Measurements from ENCODE around the gene EYA4.

Gene EYA4

GRCh38 chr6:133337308-133337707 is 96.2 kb downstream of the EYA4 start:
- peak; percentile 41 for DNase-seq (ENCODE audit: low read depth)
- H3K4me3 ChIP-seq (ENCODE audit: low read depth, low read length), result no peak overlapping the region

DNA sequence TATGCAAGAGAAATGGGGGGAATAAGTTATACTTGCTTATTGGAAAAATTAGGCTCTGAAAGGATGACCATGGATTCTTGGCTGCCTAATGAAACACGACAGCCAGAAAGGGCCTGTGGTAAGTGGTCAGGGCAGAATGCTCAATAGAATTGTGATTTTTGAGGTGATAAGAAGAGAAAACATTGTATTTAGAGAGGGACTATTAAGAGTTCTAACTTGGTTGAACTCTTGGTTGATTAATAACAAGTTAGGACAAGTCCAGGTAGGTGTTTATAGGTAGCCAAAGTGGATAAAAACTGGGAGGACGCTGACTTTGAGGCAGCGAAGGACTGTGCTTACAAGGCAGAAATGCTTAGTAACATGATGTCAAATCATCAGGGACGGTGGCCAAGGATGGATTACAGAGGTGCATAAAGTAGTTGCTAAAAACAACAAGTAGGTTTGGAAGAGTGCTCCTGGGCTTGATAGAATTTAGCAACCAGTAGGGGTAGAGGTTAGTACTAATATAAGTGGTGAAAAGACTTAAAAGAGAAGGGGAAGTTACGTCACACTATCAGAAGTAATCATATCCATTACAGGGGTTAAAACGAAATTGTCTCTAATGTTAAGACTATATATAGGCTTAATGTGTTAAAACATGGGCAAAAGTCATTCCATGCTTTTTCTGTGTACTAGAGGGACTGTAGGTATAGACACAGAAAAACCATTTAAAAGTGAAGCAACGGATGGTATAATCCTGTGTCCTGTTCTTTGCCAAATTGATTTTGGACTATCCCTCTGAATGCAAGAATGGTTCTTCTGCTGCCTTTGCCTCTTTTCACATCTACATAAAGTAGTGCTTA is 98.6 kb downstream of the EYA4 start:
- DNase-seq (ENCODE audit: low read depth), result no peak
- no peak overlapping the region for H3K4me3 ChIP-seq (ENCODE audit: low read depth, low read length)

DNA sequence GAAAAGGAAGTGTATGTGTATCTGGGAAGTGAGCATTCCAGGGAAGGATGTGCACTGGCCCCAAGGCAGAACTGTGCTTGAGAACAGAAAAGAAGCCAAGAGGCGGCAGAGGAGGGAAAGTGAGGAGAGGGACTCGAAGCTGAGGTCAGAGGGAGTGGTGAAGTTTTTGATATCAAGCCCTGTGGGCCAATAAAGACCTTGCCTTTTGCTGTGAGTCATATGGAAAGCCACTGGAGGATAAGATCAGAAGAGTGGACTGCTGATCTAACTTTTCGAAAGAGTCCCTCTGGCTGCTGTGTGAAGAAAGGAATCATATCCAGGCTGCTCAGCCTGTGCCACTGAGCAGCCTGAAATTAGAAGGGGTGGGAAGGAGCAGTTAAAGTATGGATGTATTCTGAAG is 99.4 kb downstream of the EYA4 start:
- peak; percentile 16 for DNase-seq (ENCODE audit: low read depth)
- H3K4me3 ChIP-seq (ENCODE audit: low read depth, low read length), result no peak overlapping the region

DNA sequence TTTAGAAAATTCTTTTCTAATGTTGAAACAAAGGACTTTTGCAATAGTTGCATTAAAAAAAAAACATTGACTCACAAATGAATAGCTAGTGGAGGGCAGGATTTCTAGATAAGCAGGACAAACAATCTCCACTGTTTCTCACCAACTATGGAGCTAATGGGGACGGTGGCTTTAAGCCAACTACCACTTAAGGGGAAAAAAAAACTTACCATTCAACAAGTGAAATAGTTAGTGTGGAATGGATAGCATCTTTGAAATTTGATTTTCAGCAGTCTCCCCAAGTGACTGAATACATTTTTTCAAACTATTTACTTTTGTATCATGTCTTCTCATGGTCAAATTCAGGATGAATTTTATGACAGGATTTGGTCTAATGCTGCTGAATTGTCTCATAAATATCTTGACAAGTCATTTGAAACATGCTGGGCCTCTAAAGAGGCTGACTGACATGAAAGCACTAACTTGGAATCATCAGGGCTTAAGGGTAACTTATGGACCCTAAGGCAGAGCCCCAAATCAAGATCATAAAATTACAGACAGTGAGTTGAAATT is 100.5 kb downstream of the EYA4 start:
- peak; percentile 64 for DNase-seq (ENCODE audit: low read depth)
- H3K4me3 ChIP-seq (ENCODE audit: low read depth, low read length), result no peak overlapping the region

DNA sequence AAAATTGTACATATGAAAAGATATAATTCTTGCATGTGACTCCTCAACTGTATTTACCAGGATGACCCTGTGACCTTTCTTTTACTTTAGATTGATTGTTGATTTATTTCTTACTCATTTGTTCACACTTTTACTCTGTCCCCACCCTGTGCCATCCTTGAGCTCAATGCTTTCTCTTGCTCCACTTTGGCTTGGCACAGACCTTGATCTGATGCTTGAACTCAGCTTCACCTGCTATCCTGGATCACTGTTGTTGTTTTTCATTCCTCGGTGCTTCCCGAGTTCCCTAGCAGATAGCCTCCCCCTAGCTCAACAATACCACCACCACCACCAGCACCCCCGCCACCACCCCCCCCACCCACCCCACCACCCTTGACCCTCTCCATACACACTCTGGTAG is 102.1 kb downstream of the EYA4 start:
- no peak for DNase-seq (ENCODE audit: low read depth)
- no peak overlapping the region for H3K4me3 ChIP-seq (ENCODE audit: low read depth, low read length)

DNA sequence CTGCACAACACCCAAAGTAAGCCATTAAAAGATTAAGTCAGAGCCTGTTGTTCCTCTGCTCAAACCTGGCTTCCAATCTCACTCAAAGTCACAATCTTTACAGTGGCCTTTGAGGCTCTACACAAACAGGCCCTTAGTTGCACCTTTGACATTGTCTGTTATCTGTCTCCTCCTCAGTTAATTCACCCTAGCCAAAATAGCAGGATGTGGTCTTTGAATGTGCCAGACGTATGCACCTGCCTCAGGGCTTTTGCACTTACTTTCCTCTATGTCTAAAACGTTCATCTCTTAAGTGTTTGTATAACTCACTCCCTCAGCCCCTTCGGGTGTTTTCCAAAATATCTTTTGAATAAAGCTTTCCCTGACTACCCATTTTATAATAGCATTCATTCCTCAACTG is 107.7 kb downstream of the EYA4 start:
- no peak for DNase-seq (ENCODE audit: low read depth)
- no peak overlapping the region for H3K4me3 ChIP-seq (ENCODE audit: low read depth, low read length)

DNA sequence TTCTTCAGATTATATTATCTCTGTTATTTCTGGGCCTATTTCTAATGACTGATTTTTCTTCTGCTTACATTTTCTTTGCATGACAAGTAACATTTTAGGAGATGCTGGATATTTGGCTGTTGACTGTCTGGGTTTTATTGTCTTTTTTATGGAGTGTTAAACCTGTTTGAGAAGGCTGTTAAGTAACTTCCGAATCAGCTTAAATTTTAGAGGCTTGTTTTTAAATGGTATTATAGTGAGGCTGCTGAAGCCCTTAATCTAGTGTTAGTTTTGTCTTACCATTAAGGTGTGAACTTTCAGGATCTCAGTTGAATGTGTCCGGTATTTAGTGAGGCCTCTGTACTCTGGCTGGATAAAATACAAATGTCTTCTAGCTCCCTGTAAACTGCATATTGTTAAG is 109.8 kb downstream of the EYA4 start:
- DNase-seq (ENCODE audit: low read depth), result no peak

GRCh38 chr6:133352046-133352445 is 110.9 kb downstream of the EYA4 start:
- no peak overlapping the region for H3K4me3 ChIP-seq (ENCODE audit: low read depth, low read length)
- no peak for DNase-seq (ENCODE audit: low read depth)

More for the DNA sequence above, 109.8 kb downstream of the EYA4 start:
- H3K4me3 ChIP-seq (ENCODE audit: low read depth, low read length), result no peak overlapping the region

DNA sequence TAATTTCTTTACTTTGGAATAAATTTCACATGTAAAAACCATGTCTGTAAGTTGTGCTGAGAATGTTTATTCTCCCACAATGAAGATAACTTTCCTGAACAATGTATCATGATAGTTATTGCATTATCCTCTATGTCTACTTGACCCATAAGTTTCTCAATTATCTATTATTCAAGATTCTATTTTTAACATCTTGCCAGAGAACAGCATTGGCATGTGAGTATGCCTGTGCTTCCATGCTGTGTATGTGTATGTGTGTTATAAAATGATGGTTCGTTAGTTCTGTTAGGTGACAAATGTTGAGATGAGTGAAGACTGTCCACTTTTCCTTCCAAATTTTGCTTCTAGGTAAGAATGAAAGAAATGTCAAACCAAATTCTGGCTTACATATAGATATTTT is 111.9 kb downstream of the EYA4 start:
- no peak for DNase-seq (ENCODE audit: low read depth)
- no peak overlapping the region for H3K4me3 ChIP-seq (ENCODE audit: low read depth, low read length)

DNA sequence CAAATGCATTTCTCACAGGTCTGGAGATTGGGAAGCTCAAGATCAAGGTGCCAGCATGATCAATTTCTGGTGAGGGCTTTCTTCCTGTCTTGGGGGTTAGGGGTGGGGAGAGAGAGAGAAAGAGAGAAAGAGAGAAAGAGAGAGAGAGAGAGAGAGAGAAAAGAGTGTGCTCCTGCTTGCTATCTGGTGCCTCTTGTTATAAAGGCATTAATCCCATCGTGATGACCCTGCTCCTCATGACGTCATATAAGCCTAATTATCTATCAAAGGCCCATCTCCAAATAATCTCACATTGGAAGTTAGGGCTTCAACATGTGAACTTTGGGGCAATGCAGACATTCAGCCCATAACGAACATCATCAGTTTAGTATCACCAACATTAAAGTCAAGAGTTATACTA is 114.8 kb downstream of the EYA4 start:
- no peak for DNase-seq (ENCODE audit: low read depth)
- H3K4me3 ChIP-seq (ENCODE audit: low read depth, low read length), result no peak overlapping the region

DNA sequence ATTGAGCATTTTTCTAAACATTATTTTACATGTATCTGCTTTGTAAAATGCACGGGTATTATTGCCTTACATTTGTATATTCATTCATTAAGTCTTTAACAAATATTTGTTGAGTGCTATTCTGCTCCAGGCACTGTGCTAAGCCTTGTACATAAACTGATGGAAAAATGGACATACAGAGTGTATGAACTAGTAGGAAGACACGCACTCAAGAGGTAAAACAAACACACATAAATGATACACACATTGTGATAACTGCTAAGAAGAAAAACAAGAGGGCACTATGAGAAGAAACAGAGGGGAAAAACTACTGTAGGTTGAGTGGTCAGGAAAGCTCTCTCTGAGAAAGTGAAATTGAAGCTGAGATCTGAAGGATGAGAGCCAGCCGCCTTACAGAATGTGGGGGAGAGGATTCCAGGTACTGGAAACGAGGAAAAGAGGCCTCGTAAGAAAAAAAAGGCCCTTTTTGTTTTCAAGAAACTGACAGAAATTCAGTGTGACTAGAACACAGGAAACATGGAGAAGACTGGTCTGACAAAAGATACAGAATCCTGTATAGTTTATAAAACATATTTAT is 117.5 kb downstream of the EYA4 start:
- DNase-seq (ENCODE audit: low read depth), result no peak
- no peak overlapping the region for H3K4me3 ChIP-seq (ENCODE audit: low read depth, low read length)

- DNase-seq (ENCODE audit: low read depth), result no peak
- no peak overlapping the region for H3K4me3 ChIP-seq (ENCODE audit: low read depth, low read length)
Measured at GRCh38 chr6:133359256-133359655, 118.1 kb downstream of the EYA4 start.

- no peak overlapping the region for H3K4me3 ChIP-seq (ENCODE audit: low read depth, low read length)
- DNase-seq (ENCODE audit: low read depth), result no peak
Measured at GRCh38 chr6:133359760-133360159, 118.6 kb downstream of the EYA4 start.

- DNase-seq (ENCODE audit: low read depth), result no peak
- H3K4me3 ChIP-seq (ENCODE audit: low read depth, low read length), result no peak overlapping the region
Measured at GRCh38 chr6:133360194-133360593, 119.0 kb downstream of the EYA4 start.

DNA sequence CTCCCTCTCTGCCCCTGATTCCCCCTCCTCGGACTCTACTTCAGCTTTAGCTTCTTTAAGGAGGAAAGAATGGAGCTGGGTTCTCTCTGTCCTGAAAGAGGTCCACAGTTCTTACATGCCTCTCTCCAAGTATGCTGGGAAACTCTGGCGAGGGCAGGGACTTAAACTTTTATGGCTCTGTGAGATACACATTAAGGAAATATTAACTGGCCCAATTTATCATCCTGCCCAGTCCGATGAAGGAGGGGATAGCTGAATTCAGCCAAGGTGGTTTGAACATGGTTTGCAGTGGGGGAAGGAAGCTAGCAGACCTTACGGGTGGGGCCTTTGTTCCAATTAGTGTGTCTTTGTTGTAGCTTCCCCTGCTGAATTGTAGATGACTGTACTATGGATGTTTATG is 121.7 kb downstream of the EYA4 start:
- DNase-seq (ENCODE audit: low read depth), result no peak
- no peak overlapping the region for H3K4me3 ChIP-seq (ENCODE audit: low read depth, low read length)

DNA sequence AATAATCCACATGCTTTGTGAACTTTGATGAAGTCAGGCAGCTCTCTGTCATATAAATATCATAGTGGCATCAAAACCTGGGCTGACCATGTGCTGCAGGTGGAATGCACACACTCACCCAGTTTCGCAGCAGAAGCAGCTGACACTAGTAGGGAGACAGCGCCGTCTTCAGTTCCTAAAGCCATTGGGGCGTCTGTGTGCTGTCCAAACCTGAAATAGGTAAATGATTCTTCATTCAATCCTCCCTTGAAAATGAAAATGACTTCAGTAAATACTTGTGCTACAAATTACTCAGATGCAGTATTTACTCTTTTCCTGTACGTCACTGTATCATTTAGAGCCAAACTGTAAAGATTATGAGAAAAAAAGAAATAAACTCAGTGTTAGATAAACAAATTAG is 127.5 kb downstream of the EYA4 start:
- H3K4me3 ChIP-seq (ENCODE audit: low read depth, low read length), result no peak overlapping the region
- no peak for DNase-seq (ENCODE audit: low read depth)

DNA sequence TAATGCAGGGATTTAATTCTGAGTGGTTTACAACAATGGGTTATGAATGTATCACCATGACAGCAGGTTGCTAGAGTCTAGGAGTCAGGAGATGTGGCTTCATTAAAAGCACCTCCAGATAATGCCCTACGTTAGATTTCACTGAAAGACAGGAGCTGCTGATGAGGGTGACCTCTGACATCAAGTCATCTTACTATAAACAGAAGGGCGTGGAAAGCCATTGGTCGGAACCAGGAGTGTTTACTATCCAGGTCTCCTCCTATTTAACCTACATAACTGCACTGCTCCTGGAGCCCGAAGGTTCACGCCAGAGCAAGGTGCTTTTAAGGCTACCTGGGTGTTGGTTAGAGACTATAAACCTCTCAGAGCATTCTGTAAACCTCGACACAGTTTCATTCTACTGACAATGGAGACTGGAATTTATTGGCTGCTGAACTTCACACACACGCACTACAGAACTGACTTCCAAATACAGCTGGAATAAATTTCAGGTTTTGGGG is 128.7 kb downstream of the EYA4 start:
- no peak for DNase-seq (ENCODE audit: low read depth)

GRCh38 chr6:133376743-133377142 is 135.6 kb downstream of the EYA4 start:
- DNase-seq (ENCODE audit: low read depth), result no peak
- no peak overlapping the region for H3K4me3 ChIP-seq (ENCODE audit: low read depth, low read length)

More for the DNA sequence above, 128.7 kb downstream of the EYA4 start:
- H3K4me3 ChIP-seq (ENCODE audit: low read depth, low read length), result no peak overlapping the region

DNA sequence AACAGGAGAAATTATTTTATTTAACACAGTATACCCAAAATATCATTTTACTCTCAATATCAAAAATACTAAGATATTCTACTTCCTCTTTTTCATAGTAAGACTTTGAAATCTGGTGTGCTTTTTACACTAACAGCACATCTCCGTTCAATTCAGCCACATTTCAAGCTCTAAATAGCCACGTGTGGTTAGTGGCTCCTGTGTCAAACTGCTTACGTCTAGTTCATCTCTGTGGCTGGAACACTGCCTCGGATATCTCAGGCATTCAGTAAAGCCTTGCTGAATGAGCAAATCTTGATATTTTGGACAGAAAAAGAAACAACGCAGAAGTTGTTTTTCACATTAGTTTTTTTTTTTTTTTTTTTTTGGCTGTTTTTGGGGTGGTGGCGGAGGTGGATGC is 136.1 kb downstream of the EYA4 start:
- no peak overlapping the region for H3K4me3 ChIP-seq (ENCODE audit: low read depth, low read length)
- no peak for DNase-seq (ENCODE audit: low read depth)

- no peak overlapping the region for H3K4me3 ChIP-seq (ENCODE audit: low read depth, low read length)
- DNase-seq (ENCODE audit: low read depth), result no peak
Measured at GRCh38 chr6:133380047-133380446, 138.9 kb downstream of the EYA4 start.

GRCh38 chr6:133380723-133381122 is 139.6 kb downstream of the EYA4 start:
- no peak for DNase-seq (ENCODE audit: low read depth)

More at GRCh38 chr6:133380723-133381122, 139.6 kb downstream of the EYA4 start:
- no peak overlapping the region for H3K4me3 ChIP-seq (ENCODE audit: low read depth, low read length)
